ENCODE data around the gene CRIM1.

Gene CRIM1

DNA sequence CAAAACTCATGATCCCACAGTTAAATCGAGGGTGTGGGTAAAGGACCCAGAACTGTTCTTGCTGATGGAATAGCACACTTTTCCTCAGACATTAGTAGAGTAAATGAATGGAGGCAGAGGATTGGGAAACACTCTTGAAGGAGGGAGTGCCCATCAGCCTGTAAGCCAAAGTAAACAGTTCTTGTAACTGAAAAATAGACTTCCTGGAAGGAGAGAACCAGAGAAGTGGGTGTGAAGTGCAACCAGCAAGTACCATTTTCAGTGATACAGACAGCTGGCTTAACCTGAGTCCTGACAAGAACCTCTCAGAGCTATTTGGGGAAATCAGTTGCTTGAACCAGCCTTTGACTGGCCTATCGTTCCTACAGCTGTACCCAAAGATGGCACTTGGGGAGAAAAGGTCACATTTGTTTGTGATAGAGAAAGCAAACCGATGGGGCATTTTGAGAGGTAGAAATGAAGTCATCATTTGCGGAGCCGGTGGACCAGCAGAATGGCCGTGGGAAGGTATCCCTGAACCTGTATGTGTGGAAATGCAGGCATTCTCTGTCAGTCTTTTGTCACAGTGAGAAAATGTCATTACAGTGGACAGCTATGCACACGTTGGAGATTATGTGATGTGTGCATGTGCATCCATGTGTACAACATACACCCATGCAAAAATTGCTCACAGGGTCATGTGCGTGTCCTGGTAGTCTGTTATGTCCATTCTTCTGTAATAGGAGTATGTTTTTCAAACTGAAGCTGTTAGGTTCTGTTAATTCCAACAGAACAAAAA is 17.8 kb downstream of the CRIM1 start:
- no peak for DNase-seq

- no peak for DNase-seq
These were observed 19.0 kb downstream of the CRIM1 start for GRCh38 chr2:36374585-36374984.

GRCh38 chr2:36376319-36376765 is 20.8 kb downstream of the CRIM1 start:
- DNase-seq: no peak

DNA sequence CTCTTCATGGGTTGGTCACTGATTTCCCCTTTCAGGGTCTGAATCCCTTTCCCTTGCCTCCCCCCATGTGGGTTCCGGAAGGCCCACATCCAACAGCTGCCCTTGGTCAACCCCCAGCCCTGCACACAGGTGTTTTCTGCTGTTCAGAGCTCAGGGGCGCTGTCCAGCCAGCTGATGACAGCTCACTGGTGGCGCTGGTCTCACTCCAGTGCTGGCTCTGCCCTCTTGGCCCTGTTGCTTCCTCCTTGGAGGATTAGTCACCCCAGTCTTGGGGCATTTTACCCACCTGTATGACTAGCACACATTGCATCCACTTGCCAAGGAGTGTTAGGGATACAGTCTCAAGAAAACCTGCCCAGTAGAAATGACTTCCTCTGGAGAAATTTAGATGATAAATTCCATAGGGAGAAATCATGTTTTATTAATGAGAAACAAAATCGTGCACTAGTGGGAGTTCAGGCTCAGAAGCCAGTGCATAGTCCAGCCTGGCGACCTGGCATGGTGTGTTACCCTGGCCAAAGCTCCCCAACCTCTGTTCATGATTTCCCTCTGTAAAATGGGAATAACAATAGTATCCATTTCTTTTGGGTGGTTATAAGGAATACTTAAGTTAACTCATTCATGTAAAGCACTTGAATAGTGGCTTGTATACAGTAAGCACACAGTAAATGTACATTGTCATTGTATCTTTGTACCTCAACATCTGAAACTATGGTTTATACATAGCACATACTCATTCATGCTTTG is 21.6 kb downstream of the CRIM1 start:
- no peak for DNase-seq

GRCh38 chr2:36379710-36380448 is 24.3 kb downstream of the CRIM1 start:
- DNase-seq: no peak

- no peak for DNase-seq
These were observed 25.3 kb downstream of the CRIM1 start for GRCh38 chr2:36380624-36381481.

GRCh38 chr2:36381993-36382392 is 26.4 kb downstream of the CRIM1 start:
- DNase-seq: no peak

DNA sequence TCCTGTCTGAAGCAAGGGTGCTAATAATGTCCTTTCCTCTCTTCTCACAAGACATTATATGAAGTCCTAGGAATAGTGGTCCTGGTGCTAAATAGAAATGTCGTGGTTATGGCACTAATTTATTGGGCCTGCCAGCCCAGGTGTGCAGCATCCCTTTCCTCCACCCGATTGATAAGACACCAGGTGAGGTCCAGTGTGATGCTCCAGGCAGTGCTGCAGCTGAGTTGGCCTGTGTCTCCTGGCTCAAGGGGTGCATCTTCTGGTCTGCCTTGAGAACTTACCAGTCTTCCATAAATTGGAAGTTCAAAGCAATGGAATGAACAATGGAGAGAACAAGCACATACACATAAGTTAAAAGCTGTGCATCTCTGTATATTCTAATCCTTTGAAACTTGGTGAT is 26.9 kb downstream of the CRIM1 start:
- no peak for DNase-seq

DNA sequence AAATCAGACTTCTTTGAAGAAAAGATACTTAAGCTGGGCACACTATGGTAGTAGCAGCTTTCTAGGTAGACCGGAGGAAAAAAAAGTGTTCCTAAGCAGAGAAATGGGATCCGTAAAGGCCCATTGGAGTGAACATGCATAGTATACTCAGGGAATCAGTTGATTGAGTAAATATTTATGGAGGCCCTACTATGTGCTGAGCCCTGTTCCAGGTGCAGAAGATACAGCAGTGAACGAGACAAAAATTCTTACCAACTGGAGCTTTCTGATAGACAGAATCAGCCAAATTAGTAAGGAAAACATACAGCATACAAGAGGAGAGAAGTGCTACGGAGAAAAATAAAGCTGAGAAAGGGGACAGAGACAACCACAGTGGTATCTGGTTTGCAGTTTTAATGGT is 28.1 kb downstream of the CRIM1 start:
- no peak for DNase-seq

DNA sequence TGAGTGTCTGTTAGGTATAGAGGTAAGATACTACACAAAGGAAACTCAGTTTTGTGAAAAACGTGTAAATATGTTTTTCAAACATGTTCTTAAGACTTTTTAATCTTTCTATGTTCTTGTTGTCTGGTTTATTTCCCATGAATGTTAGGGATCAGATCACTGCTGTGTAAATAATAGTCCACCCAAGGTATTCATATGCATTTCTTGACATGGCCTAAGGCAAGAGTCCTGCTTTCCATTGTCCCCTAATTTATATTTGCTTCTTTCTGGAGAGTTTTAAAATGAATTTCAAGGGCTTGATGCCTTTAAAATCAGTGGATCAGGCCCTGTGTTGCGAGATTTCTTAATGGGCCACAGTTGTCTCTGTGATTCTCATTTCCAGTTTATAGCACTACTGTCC is 28.9 kb downstream of the CRIM1 start:
- DNase-seq: no peak

GRCh38 chr2:36385603-36386002 is 30.0 kb downstream of the CRIM1 start:
- DNase-seq: no peak

GRCh38 chr2:36387258-36387916 is 31.8 kb downstream of the CRIM1 start:
- DNase-seq: no peak

GRCh38 chr2:36388472-36388871 is 32.9 kb downstream of the CRIM1 start:
- no peak for DNase-seq

DNA sequence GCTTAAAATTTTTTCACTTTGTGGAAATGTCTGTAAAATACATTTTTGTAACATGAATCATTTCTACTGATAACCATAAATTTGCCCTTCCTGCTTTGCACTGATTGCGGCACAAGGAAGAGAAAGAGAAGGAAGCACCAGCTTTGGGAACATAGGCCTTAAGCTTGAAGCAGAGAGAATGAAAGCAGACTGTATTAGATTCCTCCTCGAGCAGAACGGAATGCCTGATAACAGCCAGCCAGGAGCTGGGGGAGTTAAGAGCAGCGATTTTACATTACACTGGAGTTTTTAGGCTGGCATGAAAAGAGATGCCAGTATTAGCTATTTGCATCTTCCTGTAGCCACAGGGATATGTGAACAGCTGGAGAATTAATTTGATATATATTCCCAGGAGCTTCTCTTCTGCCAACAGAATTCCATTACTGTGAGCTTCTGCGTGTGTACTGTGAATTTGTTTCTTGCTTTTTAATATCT is 33.5 kb downstream of the CRIM1 start:
- no peak for DNase-seq

DNA sequence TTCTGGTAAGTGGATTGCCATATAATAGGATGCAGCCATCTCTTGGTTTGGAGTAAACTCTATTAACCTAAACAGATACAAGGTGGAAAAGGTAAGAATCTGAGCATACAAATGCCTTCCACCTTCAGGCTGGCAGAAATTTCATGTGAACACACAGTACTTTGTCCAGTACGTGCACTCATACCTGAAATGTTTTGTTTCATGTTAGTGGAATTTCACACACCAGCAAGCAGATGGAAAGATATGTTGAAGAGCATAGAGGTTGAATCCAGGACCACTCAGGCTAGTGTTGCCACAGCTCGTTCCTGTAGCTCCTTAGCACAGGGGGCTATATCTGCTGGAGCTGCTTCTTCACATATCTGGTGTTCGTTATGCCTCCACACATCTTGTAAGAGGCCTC is 34.0 kb downstream of the CRIM1 start:
- no peak for DNase-seq

DNA sequence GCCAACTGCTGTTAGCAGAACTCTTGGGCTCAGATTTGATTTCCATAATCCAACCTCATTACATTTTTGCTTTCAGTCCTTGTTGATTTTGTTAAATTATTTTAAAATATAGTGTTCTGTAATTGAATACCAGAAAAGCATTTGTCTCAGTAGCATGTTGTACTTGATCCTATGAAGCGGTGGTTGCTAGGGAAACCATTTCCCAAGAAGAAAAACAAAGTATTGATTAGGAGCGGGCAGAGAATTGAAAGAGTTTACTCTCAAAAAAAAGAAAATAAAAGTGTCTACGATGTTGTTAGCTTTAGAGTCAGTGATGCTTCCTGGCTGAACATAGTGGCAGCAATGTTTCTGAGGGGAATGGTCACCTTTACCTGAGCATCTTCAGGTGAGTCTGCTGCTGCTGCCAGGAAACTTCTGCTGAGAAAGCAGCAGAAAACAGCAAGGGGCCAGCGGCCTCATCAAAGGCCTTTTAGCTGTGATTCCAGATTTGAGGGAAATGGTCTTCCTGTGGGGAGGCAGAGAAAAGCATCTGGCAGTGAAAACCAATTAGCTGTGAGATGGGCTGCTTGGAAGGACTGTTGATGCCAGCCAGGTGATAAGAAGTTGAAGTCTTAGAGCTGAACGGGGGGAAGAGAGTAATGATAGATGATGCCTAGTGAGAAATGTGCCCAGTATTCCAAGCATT is 37.1 kb downstream of the CRIM1 start:
- DNase-seq: no peak

DNA sequence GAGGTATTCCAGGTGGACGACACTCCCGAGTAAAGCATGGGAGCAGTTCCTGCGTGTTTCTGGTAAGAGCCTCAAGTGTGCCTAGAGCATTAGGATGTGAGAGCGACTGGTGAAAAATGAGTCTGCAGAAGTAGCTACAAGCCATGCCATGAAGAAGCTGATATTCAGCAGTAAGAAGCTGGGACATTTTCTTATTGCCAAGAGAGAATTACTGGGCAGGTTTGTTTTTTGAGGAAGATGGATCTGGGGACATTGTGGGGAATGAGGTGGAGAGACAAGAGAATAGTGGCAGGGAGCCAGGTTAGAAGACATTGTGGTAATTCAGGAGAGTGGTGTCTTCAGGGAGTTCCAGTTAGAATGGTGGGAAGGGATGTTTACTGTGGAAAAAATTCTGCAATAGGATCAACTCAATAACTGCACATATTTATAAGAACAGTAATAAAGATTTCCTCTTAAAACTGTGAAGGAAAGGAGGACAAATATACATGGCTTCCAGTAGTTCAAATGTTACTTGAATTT is 38.2 kb downstream of the CRIM1 start:
- no peak for DNase-seq

GRCh38 chr2:36394804-36395203 is 39.2 kb downstream of the CRIM1 start:
- no peak for DNase-seq

DNA sequence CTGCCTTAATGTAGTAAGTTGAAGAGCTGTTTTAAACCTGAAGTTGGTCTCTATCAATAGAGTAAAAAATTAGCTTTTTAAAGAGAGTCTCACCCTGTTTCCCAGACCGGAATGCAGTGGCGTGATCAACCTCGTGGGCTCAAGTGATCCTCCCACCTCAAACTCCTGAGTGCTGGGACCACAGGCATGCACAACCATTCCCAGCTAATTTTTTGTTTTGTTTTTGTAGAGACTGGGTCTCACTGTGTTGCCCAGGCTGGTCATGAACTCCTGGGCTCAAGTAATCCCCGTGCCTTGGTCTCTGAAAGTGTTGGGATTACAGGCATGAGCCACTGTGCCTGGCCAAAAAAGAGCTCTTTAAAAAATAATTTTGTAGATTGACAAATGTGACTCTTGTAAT is 40.3 kb downstream of the CRIM1 start:
- DNase-seq: no peak

GRCh38 chr2:36396878-36397539 is 41.4 kb downstream of the CRIM1 start:
- DNase-seq: no peak
